ENCODE results near the gene TMEFF2. TPM values are rescaled to one million over a fixed set of nuclear protein-coding genes. Genes with fewer than 3 reads are reported as not detected.
"Not testable (repeated sequence)": the region's sequence is repeated elsewhere in the genome, so short reads cannot be mapped to it uniquely, and the experiment has no call there.

The TMEFF2 gene
- total RNA-seq, 1 donor from 2014 or later = not detected

GRCh38 chr2:192146069-192147015, 48.4 kb downstream of the TMEFF2 start:
- no peak for TF ChIP-seq CTCF (IDR thresholded peaks at IDR 0.05)
- peaks cover 0 to 3% of the 10 kb centered on the region in 2 donors for H3K4me1 ChIP-seq
- no peak overlapping the region for H3K4me3 ChIP-seq
- H3K36me3 ChIP-seq = no peaks in the 10 kb centered on the region
- intact Hi-C loops (cut with DNase I) = no loop called here
- H3K27me3 ChIP-seq = no peaks in the 10 kb centered on the region
- H3K27ac ChIP-seq = no peak overlapping the region
- no peaks in the 10 kb centered on the region for H3K9me3 ChIP-seq
- DNase-seq (ENCODE audit: low spot score in 2 of 2) = no peak

GRCh38 chr2:192145496-192145895, 49.2 kb downstream of the TMEFF2 start:
- Histone ChIP-seq H3K36me3 (no peaks in the 10 kb centered on the region), H3K27me3 (no peaks in the 10 kb centered on the region), H3K4me3 (no peak overlapping the region), H3K27ac (no peak overlapping the region), H3K4me1 (peaks cover 0 to 3% of the 10 kb centered on the region in 2 donors), H3K9me3 (no peaks in the 10 kb centered on the region)
- DNase-seq (ENCODE audit: low spot score in 2 of 2) = no peak
- TF ChIP-seq CTCF (IDR thresholded peaks at IDR 0.05) = no peak
- intact Hi-C loops (cut with DNase I) = no loop called here

GRCh38 chr2:192140236-192140839, 54.4 kb downstream of the TMEFF2 start:
- TF ChIP-seq CTCF (IDR thresholded peaks at IDR 0.05) = no peak
- Histone ChIP-seq H3K9me3 (no peaks in the 10 kb centered on the region), H3K4me1 (no peaks in the 10 kb centered on the region), H3K27ac (no peak overlapping the region), H3K4me3 (no peak overlapping the region), H3K36me3 (no peaks in the 10 kb centered on the region), H3K27me3 (no peaks in the 10 kb centered on the region)
- intact Hi-C loops (cut with DNase I) = no loop called here
- no peak for DNase-seq (ENCODE audit: low spot score in 2 of 2)

GRCh38 chr2:192139813-192140212, 54.9 kb downstream of the TMEFF2 start:
- H3K27me3 ChIP-seq = no peaks in the 10 kb centered on the region
- intact Hi-C loops (cut with DNase I) = no loop called here
- no peak overlapping the region for H3K27ac ChIP-seq
- no peaks in the 10 kb centered on the region for H3K36me3 ChIP-seq
- H3K4me1 ChIP-seq = no peaks in the 10 kb centered on the region
- DNase-seq (ENCODE audit: low spot score in 2 of 2) = no peak
- no peak overlapping the region for H3K4me3 ChIP-seq
- H3K9me3 ChIP-seq = no peaks in the 10 kb centered on the region
- no peak for TF ChIP-seq CTCF (IDR thresholded peaks at IDR 0.05)

- intact Hi-C loops (cut with DNase I) = no loop called here
- Histone ChIP-seq H3K36me3 (no peaks in the 10 kb centered on the region), H3K27me3 (no peaks in the 10 kb centered on the region), H3K4me3 (no peak overlapping the region), H3K27ac (no peak overlapping the region), H3K4me1 (no peaks in the 10 kb centered on the region), H3K9me3 (no peaks in the 10 kb centered on the region)
- no peak for TF ChIP-seq CTCF (IDR thresholded peaks at IDR 0.05)
- DNase-seq (ENCODE audit: low spot score in 2 of 2) = no peak
Observed at GRCh38 chr2:192137451-192137850, 57.3 kb downstream of the TMEFF2 start.

GRCh38 chr2:192132604-192133003, 62.1 kb downstream of the TMEFF2 start:
- H3K36me3 ChIP-seq; H3K27ac ChIP-seq; H3K27me3 ChIP-seq; H3K4me3 ChIP-seq; intact Hi-C loops (cut with DNase I); DNase-seq (ENCODE audit: low spot score in 2 of 2); H3K9me3 ChIP-seq; H3K4me1 ChIP-seq: not testable (repeated sequence)

- H3K27ac ChIP-seq; H3K9me3 ChIP-seq; H3K36me3 ChIP-seq; H3K27me3 ChIP-seq; intact Hi-C loops (cut with DNase I); H3K4me3 ChIP-seq; H3K4me1 ChIP-seq; DNase-seq (ENCODE audit: low spot score in 2 of 2): not testable (repeated sequence)
Observed at GRCh38 chr2:192130312-192130711, 64.4 kb downstream of the TMEFF2 start.
